SU-DHL-6 (cell line): ENCODE results near the gene BCAS3.

Experiments
- EZH2phosphoT487 ChIP-seq: fragments of 200-600 bp; sonication (generic), shearing (Covaris generic); conservative IDR thresholded peaks from 2 replicates; pipeline ENCODE4 v1.6.1; 2018; ENCODE audit warnings: mild to moderate bottlenecking, antibody characterized with exemption, low read length, moderate library complexity, mixed read lengths
- TF ChIP-seq, protein P1 (sequence below): fragments of 200-600 bp; sonication (generic); IDR thresholded peaks from one replicate; pipeline ENCODE4 v1.5.1; 2017; ENCODE audit warnings: antibody characterized with exemption, mild to moderate bottlenecking, low read length, moderate library complexity; ENCODE audit not compliant: insufficient read depth, poor library complexity, severe bottlenecking

DNA sequence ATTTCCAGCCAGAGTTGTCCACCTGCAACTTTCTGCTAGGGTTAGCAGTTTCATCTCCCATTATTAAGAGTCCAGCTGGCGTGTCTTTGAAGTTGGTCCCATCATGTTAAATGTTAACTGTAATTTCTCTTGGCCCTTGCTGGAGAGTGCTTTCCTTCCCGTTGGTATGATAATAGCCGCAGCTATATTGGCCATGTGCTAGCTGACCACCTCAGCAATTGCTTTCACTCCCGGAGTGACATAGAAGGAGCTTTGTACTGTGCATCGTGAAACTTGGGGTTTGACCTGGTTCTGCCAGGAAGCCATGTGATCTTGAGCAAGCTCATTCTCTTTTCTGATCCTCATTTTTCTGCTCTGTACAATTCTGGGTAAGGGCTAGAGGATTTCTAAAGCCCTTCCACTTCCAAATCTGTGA, 641.0 kb downstream of the BCAS3 start:
- TF ChIP-seq, protein P1, sequence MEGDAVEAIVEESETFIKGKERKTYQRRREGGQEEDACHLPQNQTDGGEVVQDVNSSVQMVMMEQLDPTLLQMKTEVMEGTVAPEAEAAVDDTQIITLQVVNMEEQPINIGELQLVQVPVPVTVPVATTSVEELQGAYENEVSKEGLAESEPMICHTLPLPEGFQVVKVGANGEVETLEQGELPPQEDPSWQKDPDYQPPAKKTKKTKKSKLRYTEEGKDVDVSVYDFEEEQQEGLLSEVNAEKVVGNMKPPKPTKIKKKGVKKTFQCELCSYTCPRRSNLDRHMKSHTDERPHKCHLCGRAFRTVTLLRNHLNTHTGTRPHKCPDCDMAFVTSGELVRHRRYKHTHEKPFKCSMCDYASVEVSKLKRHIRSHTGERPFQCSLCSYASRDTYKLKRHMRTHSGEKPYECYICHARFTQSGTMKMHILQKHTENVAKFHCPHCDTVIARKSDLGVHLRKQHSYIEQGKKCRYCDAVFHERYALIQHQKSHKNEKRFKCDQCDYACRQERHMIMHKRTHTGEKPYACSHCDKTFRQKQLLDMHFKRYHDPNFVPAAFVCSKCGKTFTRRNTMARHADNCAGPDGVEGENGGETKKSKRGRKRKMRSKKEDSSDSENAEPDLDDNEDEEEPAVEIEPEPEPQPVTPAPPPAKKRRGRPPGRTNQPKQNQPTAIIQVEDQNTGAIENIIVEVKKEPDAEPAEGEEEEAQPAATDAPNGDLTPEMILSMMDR: no peak
- TF ChIP-seq EZH2phosphoT487: no peak
